ENCODE results near the gene ATRX.

- no peak for TF ChIP-seq ELF4 (IDR thresholded peaks at IDR 0.05)
- no peak for TF ChIP-seq FOXA1 (IDR thresholded peaks at IDR 0.05)
- TF ChIP-seq FOXM1 (IDR thresholded peaks at IDR 0.05; ENCODE audit: borderline replicate concordance), result no peak
- TF ChIP-seq HDGF (IDR thresholded peaks at IDR 0.05; ENCODE audit: borderline replicate concordance), result no peak
- no peak for TF ChIP-seq BHLHE40 (IDR thresholded peaks at IDR 0.05; ENCODE audit: borderline replicate concordance)
- TF ChIP-seq L3MBTL2 (conservative IDR thresholded peaks at IDR 0.05), result no peak
- no peak for TF ChIP-seq NFRKB (IDR thresholded peaks at IDR 0.05)
- TF ChIP-seq FOXK2 (IDR thresholded peaks at IDR 0.05), result no peak
- no peak for TF ChIP-seq SP1 (IDR thresholded peaks at IDR 0.05)
Observed at GRCh38 chrX:77771601-77772000, 14.4 kb downstream of the ATRX start.

Data from HEK293T (cell line).